Measurements from ENCODE around the gene NDUFV2.

The NDUFV2 gene

GRCh38 chr18:9124824-9125223 lies 22.3 kb downstream of the NDUFV2 start:
- DNase-seq (ENCODE audit: low read depth in 2 of 2): no peak
- H3K4me3 ChIP-seq (replicated peaks in 1 of 2; ENCODE audit: low read depth in 2 of 2, low read length in 2 of 2): no peak overlapping the region
- TF ChIP-seq CTCF (IDR thresholded peaks at IDR 0.05; ENCODE audit: low read depth, low read length): no peak

GRCh38 chr18:9126337-9126736 lies 23.8 kb downstream of the NDUFV2 start:
- DNase-seq (ENCODE audit: low read depth in 2 of 2): no peak
- H3K4me3 ChIP-seq (replicated peaks in 1 of 2; ENCODE audit: low read depth in 2 of 2, low read length in 2 of 2): no peak overlapping the region
- no peak for TF ChIP-seq CTCF (IDR thresholded peaks at IDR 0.05; ENCODE audit: low read depth, low read length)

GRCh38 chr18:9130195-9130594 lies 27.7 kb downstream of the NDUFV2 start:
- no peak for DNase-seq (ENCODE audit: low read depth in 2 of 2)
- TF ChIP-seq CTCF (IDR thresholded peaks at IDR 0.05; ENCODE audit: low read depth, low read length): no peak
- H3K4me3 ChIP-seq (replicated peaks in 1 of 2; ENCODE audit: low read depth in 2 of 2, low read length in 2 of 2): no peak overlapping the region

GRCh38 chr18:9130806-9131205 lies 28.3 kb downstream of the NDUFV2 start:
- peak in 1 of 2 donors; percentile 61 for DNase-seq (ENCODE audit: low read depth in 2 of 2)
- TF ChIP-seq CTCF (IDR thresholded peaks at IDR 0.05; ENCODE audit: low read depth, low read length): no peak
- no peak overlapping the region for H3K4me3 ChIP-seq (replicated peaks in 1 of 2; ENCODE audit: low read depth in 2 of 2, low read length in 2 of 2)

GRCh38 chr18:9132628-9133027 lies 30.1 kb downstream of the NDUFV2 start:
- H3K4me3 ChIP-seq (replicated peaks in 1 of 2; ENCODE audit: low read depth in 2 of 2, low read length in 2 of 2): no peak overlapping the region
- TF ChIP-seq CTCF (IDR thresholded peaks at IDR 0.05; ENCODE audit: low read depth, low read length): no peak
- no peak for DNase-seq (ENCODE audit: low read depth in 2 of 2)

GRCh38 chr18:9133225-9133624 lies 30.7 kb downstream of the NDUFV2 start:
- no peak for DNase-seq (ENCODE audit: low read depth in 2 of 2)
- TF ChIP-seq CTCF (IDR thresholded peaks at IDR 0.05; ENCODE audit: low read depth, low read length): no peak
- H3K4me3 ChIP-seq (replicated peaks in 1 of 2; ENCODE audit: low read depth in 2 of 2, low read length in 2 of 2): no peak overlapping the region
